ENCODE measurements around the gene STAMBPL1.
"Not testable (repeated sequence)": the region's sequence is repeated elsewhere in the genome, so short reads cannot be mapped to it uniquely, and the experiment has no call there.

Gene STAMBPL1

GRCh38 chr10:88833723-88834122, 46.3 kb upstream of the STAMBPL1 start:
- Histone ChIP-seq H3K27me3 (no peaks in the 10 kb centered on the region), H3K36me3 (no peaks in the 10 kb centered on the region), H3K4me1 (no peaks in the 10 kb centered on the region), H3K9me3 (no peaks in the 10 kb centered on the region), H3K4me3 (no peak overlapping the region), H3K27ac (no peak overlapping the region)
- no peak for DNase-seq
- no peak for TF ChIP-seq CTCF (IDR thresholded peaks at IDR 0.05)
- intact Hi-C loops (cut with DNase I; ENCODE audit: low total_unique reads): loop anchor here (10.0 kb wide), 1 partner anchor 151 kb away; no protein-coding TSS in a partner anchor

GRCh38 chr10:88835096-88835909, 44.7 kb upstream of the STAMBPL1 start:
- intact Hi-C loops (cut with DNase I; ENCODE audit: low total_unique reads): loop anchor here (5.0 to 10.0 kb wide), 2 partner anchors 97 to 149 kb away; no protein-coding TSS in a partner anchor
- H3K9me3 ChIP-seq: no peaks in the 10 kb centered on the region
- H3K27ac ChIP-seq: no peak overlapping the region
- H3K4me1 ChIP-seq: no peaks in the 10 kb centered on the region
- DNase-seq: peak; percentile 78 to 90
- no peak overlapping the region for H3K4me3 ChIP-seq
- no peaks in the 10 kb centered on the region for H3K36me3 ChIP-seq
- peak; percentile 81 to 93 for TF ChIP-seq CTCF (IDR thresholded peaks at IDR 0.05)
- H3K27me3 ChIP-seq: no peaks in the 10 kb centered on the region

GRCh38 chr10:88835910-88836221, 44.2 kb upstream of the STAMBPL1 start:
- DNase-seq: no peak
- no peak overlapping the region for H3K27ac ChIP-seq
- H3K4me3 ChIP-seq: no peak overlapping the region
- intact Hi-C loops (cut with DNase I; ENCODE audit: low total_unique reads): loop anchor here (2.0 to 10.0 kb wide), 3 partner anchors 96 to 375 kb away; no protein-coding TSS in a partner anchor
- no peaks in the 10 kb centered on the region for H3K36me3 ChIP-seq
- H3K27me3 ChIP-seq: no peaks in the 10 kb centered on the region
- H3K4me1 ChIP-seq: no peaks in the 10 kb centered on the region
- no peaks in the 10 kb centered on the region for H3K9me3 ChIP-seq
- TF ChIP-seq CTCF (IDR thresholded peaks at IDR 0.05): no peak

GRCh38 chr10:88837632-88838031, 42.4 kb upstream of the STAMBPL1 start:
- H3K27ac ChIP-seq, H3K4me1 ChIP-seq, H3K9me3 ChIP-seq, DNase-seq, H3K4me3 ChIP-seq, H3K27me3 ChIP-seq, H3K36me3 ChIP-seq: not testable (repeated sequence)
- intact Hi-C loops (cut with DNase I; ENCODE audit: low total_unique reads): loop anchor here (2.0 to 10.0 kb wide), 3 partner anchors 95 to 373 kb away; no protein-coding TSS in a partner anchor

- Histone ChIP-seq H3K27me3 (no peaks in the 10 kb centered on the region), H3K27ac (no peak overlapping the region), H3K4me1 (no peaks in the 10 kb centered on the region), H3K4me3 (no peak overlapping the region), H3K36me3 (no peaks in the 10 kb centered on the region), H3K9me3 (no peaks in the 10 kb centered on the region)
- no peak for TF ChIP-seq CTCF (IDR thresholded peaks at IDR 0.05)
- no peak for DNase-seq
- intact Hi-C loops (cut with DNase I; ENCODE audit: low total_unique reads): loop anchor here (5.0 to 10.0 kb wide), 2 partner anchors 93 to 146 kb away; no protein-coding TSS in a partner anchor
Measured at GRCh38 chr10:88838766-88839350, 41.2 kb upstream of the STAMBPL1 start.

GRCh38 chr10:88840104-88840503, 39.9 kb upstream of the STAMBPL1 start:
- no peak for DNase-seq
- Histone ChIP-seq H3K9me3 (no peaks in the 10 kb centered on the region), H3K4me1 (no peaks in the 10 kb centered on the region), H3K27me3 (no peaks in the 10 kb centered on the region), H3K4me3 (no peak overlapping the region), H3K27ac (no peak overlapping the region), H3K36me3 (no peaks in the 10 kb centered on the region)
- intact Hi-C loops (cut with DNase I; ENCODE audit: low total_unique reads): loop anchor here (10.0 kb wide), 1 partner anchor 185 kb away; no protein-coding TSS in a partner anchor
- TF ChIP-seq CTCF (IDR thresholded peaks at IDR 0.05): no peak
